NCI-H2171 (cell line): ENCODE data around the gene CCSAP.
"Not testable (repeated sequence)": the region's sequence is repeated elsewhere in the genome, so short reads cannot be mapped to it uniquely, and the experiment has no call there.

ENCODE experiments used
- DNase-seq: peaks from one replicate; lab custom pipeline; 2025; lab: John Stamatoyannopoulos, UW

CCSAP gene

GRCh38 chr1:229364207-229365065, 21.6 kb upstream of the CCSAP start:
- DNase-seq: no peak

DNA sequence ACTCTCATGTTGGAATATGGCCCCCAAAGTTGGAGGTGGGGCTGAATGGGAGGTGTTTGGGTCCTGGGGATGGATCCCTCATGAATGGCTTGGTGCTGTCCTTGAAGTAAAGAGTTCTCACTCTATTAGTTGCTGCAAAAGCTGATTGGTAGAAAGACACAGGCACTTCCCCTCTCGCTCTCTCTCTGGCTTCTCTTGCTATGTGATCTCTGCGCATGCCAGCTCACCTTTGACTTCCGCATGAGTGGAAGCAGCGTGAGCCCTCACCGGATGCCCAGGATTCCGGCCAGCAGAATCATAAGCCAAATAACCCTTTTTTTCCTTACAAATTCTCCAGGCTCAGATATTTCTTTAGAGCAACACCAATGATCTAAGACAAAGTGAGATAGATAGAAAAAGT, 20.9 kb upstream of the CCSAP start:
- DNase-seq: no peak

- DNase-seq: no peak
Measured at GRCh38 chr1:229360420-229360819, 17.6 kb upstream of the CCSAP start.

DNA sequence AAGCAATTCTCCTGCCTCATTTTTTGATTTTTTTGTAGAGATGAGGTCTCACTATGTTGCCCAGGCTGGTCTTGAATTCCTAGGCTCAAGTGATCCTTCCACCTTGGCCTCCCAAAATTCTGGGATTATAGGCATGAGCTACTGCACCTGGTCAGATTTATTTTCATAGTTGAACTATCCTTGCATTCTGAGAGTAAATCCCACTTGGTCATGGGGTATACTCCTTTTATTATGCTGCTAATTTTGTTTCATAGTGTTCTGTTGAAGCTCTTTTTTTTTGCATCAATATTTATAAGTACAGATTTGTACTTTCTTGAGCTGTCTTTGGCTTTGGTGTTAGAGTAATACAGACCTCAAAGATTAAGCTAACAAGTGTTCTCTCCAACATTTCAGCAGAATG, 12.8 kb upstream of the CCSAP start:
- no peak for DNase-seq

DNA sequence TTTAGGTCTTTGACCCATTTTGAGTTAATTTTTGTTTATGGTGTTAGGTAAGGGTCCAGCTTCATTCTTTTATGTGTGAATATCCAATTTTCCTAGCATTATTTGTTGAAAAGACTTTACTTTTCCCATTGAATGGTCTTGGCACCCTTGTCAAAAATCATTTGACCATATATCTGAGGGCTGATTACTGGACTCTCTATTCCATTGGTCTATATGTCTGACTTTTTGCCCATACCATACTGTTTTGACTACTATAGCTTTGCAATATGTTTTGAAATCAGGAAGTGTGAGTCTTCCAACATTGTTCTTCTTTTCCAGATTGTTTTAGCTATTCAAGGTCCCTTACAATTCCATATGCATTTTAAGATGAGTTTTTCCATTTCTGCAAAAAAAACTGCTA, 11.4 kb upstream of the CCSAP start:
- DNase-seq: no peak

DNA sequence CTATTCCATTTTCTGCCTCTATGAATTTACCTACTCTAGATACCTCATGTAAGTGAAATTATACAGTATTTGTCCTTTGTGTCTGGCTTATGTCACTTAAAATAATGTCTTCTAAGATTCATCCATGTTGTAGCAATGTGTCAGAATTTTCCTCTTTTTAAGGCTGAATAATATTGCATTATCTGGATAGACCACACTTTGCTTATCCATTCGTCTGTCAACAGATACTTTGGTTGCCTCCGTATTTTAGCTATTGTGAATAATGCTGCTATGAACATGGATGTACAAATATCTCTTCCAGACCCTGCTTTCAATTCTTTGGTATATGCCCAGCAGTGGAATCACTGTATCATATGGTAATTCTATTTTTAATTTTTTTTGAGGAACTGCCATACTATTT, 10.1 kb upstream of the CCSAP start:
- DNase-seq: no peak

- no peak for DNase-seq
Measured at GRCh38 chr1:229349463-229350385, 6.9 kb upstream of the CCSAP start.

- DNase-seq: no peak
Measured at GRCh38 chr1:229347528-229347927, 4.7 kb upstream of the CCSAP start.

DNA sequence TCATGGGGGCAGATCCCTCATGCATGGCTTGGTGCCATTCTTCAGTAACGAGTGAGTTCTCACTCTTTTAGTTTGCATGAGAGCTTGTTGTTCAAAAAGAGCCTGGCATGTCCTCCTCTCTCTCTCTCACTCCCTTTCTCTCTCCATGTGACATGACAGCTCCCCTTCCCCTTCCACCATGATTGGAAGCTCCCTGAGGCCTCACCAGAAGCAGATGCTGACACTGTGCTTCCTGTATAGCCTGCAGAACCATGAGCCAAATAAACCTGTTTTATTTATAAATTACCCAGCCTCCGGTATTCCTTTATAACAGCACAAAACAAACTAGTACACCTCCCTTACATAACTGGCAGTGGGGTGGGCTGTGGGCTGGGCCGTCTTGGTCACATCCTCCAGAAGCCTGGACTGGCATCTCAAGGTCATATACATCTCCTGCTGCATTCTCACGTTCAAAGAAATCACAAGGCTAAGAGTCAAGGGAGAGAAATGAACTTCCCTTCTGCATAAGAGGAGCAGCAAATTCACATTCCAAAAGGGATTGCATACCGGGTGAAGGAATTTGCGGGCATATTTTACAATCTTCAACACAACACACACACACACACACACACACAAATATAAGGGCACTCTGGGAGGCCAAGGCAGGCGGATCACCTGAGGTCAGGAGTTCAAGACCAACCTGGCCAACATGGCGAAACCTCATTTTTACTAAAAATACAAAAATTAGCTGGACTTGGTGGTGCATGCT, 2.3 kb upstream of the CCSAP start:
- DNase-seq: no peak

- DNase-seq: no peak
Measured at GRCh38 chr1:229344139-229344538, 1.3 kb upstream of the CCSAP start.

DNA sequence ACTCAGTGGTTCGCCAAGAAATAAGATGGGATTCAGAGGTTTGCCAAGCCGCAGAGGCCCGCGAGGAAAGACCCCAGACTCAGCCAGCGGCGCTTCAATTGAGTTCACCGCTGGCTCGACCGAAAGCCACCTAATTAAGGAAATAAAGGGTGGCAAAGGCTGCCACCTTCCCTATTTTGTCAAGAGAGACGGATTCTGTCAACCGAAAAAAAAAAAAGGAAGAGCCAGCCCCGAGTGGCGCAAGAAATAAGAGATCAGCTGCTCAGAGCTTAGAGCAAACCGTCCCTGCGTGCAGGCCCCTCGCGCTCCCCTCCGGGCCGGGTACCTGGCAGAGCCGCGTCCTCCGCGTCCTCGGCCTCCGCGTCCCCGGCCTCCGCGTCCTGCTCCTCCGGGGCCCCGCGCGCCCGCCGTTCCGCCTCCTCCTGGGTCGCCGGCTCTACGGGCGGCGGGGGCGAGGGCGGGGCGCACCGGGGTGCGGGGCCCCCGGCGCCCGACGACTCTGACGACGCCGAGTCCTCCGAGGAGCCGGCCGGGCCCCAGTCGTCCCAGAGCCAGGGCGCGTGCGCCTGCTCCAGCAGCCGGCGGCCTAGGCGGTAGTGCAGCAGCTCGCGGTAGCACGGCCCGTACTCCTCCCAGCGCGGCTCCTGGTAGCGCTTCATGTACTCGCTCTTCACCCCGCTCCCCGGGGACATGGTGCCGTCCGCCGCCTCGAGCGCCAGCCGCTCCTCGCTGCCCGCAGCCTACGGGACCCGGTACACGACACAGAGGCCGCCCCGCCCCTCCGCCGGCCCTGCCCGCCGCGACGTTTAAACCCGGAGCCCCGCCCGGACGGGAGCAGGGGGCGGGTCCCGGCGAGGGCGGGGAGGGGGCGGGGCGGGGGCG, 832 bp downstream of the CCSAP start:
- peak; percentile 87 for DNase-seq

GRCh38 chr1:229340496-229340895, 2.4 kb downstream of the CCSAP start:
- peak; percentile 16 for DNase-seq

GRCh38 chr1:229339520-229339919, 3.3 kb downstream of the CCSAP start:
- no peak for DNase-seq

DNA sequence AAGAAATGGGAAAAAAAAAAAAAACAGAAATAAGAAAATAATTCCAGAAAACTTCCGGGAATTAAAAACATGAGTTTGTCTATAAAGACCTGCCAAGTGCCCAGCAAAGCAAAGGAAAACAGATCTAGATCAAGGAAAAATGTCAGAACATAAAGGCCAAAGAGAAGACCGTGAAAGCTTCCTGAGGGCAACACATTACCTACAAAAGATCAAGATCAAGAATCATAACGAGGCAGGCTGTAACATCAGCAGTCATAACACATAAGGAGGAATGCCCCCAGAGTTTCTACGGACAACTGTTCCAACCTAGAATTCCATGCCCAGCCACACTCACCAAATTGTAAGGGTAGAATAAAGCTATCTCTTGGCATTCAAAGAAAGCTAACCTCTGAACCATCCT, 3.8 kb downstream of the CCSAP start:
- no peak for DNase-seq

- peak; percentile 85 for DNase-seq
Measured at GRCh38 chr1:229336345-229336744, 6.5 kb downstream of the CCSAP start.

GRCh38 chr1:229334716-229335115, 8.1 kb downstream of the CCSAP start:
- no peak for DNase-seq

- DNase-seq: no peak
Measured at GRCh38 chr1:229334269-229334668, 8.6 kb downstream of the CCSAP start.

GRCh38 chr1:229328598-229329362, 14.1 kb downstream of the CCSAP start:
- DNase-seq: no peak

- DNase-seq: not testable (repeated sequence)
Measured at GRCh38 chr1:229327765-229328164, 15.1 kb downstream of the CCSAP start.

DNA sequence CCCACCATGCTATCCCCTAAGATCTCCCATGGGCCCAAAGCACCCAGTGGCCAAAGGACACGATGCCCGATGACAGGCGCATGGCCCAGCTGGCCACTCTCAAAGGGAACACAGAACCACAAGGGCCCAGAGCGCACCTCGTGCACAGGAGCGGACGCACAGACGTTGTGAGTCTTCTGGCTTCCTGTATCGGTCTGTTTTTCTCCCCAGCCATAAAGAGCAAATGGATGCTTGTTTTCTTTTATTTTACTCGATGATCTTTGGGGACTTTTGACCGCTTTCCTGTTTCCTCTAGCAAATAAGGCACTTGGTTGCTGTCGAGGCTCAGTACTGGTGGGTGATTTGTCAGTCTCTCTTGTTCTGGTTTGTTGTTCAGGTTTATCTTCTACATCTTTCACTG, 16.2 kb downstream of the CCSAP start:
- DNase-seq: no peak
